Small intestine (tissue), 4 donors: Measurements from ENCODE around the gene CEP44. TPM values are rescaled to one million over a fixed set of nuclear protein-coding genes. Genes with fewer than 3 reads are reported as not detected.

Experiments used
- polyA plus RNA-seq, 4 donors: library from polyadenylated mRNA; stranded (reverse) in 3 of 4; unstranded in 1 of 4; fragments of 200-250 nt in 3 of 4; fragments of 120-200 nt in 1 of 4; gene quantifications; one replicate each; pipeline versions ENCODE4 v1.2.1 to v1.2.3, GENCODE V29; 2013
- donor health status: healthy with polysubstance abuse.
- donor health status: Bipolar disorder and iron deficiency.
- donor health status: healthy.

Gene CEP44
- polyA plus RNA-seq, 4 donors: 4.1 to 21.2 (median 5.5) TPM

Other genes starting within 250 kb of the CEP44 start
- 10 to 100 TPM; 14.5 to 25.5 (median 23.3) TPM for gene FBXO8, start 244 bp upstream of the CEP44 start, polyA plus RNA-seq
- 100 to 1,000 TPM in 3 of 4 donors, 10 to 100 TPM in 1; 60.9 to 399 (median 161) TPM for gene HPGD, start 238.6 kb downstream of the CEP44 start, polyA plus RNA-seq